Measurements from ENCODE around the gene CNN2. TPM values are rescaled to one million over a fixed set of nuclear protein-coding genes. Genes with fewer than 3 reads are reported as not detected.
"Not testable (repeated sequence)": the region's sequence is repeated elsewhere in the genome, so short reads cannot be mapped to it uniquely, and the experiment has no call there.

The CNN2 gene
- total RNA-seq, 1 donor from 2014 or later: 76.1 TPM

- peak overlapping the region; percentile 97 for H3K27ac ChIP-seq
- TF ChIP-seq POLR2AphosphoS5 (IDR thresholded peaks at IDR 0.05; ENCODE audit: insufficient read depth in 1 of 2, low read depth in 1 of 2) (no peak), POLR2A (IDR thresholded peaks at IDR 0.05) (no peak), CTCF (IDR thresholded peaks at IDR 0.05) (no peak)
These were observed 6.2 kb upstream of the CNN2 start for GRCh38 chr19:1019980-1020867.

GRCh38 chr19:1020868-1021425 lies 5.5 kb upstream of the CNN2 start, which contains the start of gene TMEM259:
TSS of gene TMEM259 (minus strand) at chr19:1021123. CDS start at chr19:1020996, 127 bp downstream.
- no peak for DNase-seq (ENCODE audit: extremely low spot score in 2 of 2)
- H3K27ac ChIP-seq: peak within 1 kb of the TSS; percentile 97
- H3K9me3 ChIP-seq: no peaks in the 10 kb centered on the region
- no peaks in the 10 kb centered on the region for H3K36me3 ChIP-seq
- TF ChIP-seq POLR2A (IDR thresholded peaks at IDR 0.05) (peak in 1 of 2 donors; percentile 71), CTCF (IDR thresholded peaks at IDR 0.05) (no peak), POLR2AphosphoS5 (IDR thresholded peaks at IDR 0.05; ENCODE audit: insufficient read depth in 1 of 2, low read depth in 1 of 2) (no peak)
- intact Hi-C loops (cut with DNase I): loop anchor here (5.0 kb wide), 1 partner anchor 226 kb away; the partner anchor contains the start of gene MIDN
- no peaks in the 10 kb centered on the region for H3K27me3 ChIP-seq
- peaks cover 56% of the 10 kb centered on the region for H3K4me1 ChIP-seq
- peak within 1 kb of the TSS; percentile 86 to 87 for H3K4me3 ChIP-seq

More at GRCh38 chr19:1019980-1020867, 6.2 kb upstream of the CNN2 start:
- H3K9me3 ChIP-seq: no peaks in the 10 kb centered on the region
- peaks cover 62% of the 10 kb centered on the region for H3K4me1 ChIP-seq
- no peaks in the 10 kb centered on the region for H3K27me3 ChIP-seq
- peak overlapping the region; percentile 86 to 87 for H3K4me3 ChIP-seq
- no peaks in the 10 kb centered on the region for H3K36me3 ChIP-seq
- DNase-seq (ENCODE audit: extremely low spot score in 2 of 2): no peak
- intact Hi-C loops (cut with DNase I): loop anchor here (5.0 kb wide), 1 partner anchor 227 kb away; the partner anchor contains the start of gene MIDN

- H3K4me1 ChIP-seq: peaks cover 47% of the 10 kb centered on the region
- intact Hi-C loops (cut with DNase I): loop anchor here (5.0 kb wide), 1 partner anchor 223 kb away; the partner anchor contains the start of gene MIDN
- not testable (repeated sequence) for H3K36me3 ChIP-seq; H3K27ac ChIP-seq; H3K4me3 ChIP-seq; H3K9me3 ChIP-seq; H3K27me3 ChIP-seq; DNase-seq (ENCODE audit: extremely low spot score in 2 of 2)
These were observed 2.6 kb upstream of the CNN2 start for GRCh38 chr19:1023883-1024188.

GRCh38 chr19:1025080-1025479 lies 1.3 kb upstream of the CNN2 start:
- not testable (repeated sequence) for H3K27ac ChIP-seq; H3K4me3 ChIP-seq; H3K27me3 ChIP-seq; H3K9me3 ChIP-seq; DNase-seq (ENCODE audit: extremely low spot score in 2 of 2); H3K36me3 ChIP-seq
- intact Hi-C loops (cut with DNase I): loop anchor here (5.0 kb wide), 1 partner anchor 77 kb away; the partner anchor contains the start of gene GPX4
- peaks cover 46% of the 10 kb centered on the region for H3K4me1 ChIP-seq

- no peaks in the 10 kb centered on the region for H3K9me3 ChIP-seq
- TF ChIP-seq CTCF (IDR thresholded peaks at IDR 0.05) (no peak), POLR2A (IDR thresholded peaks at IDR 0.05) (no peak), POLR2AphosphoS5 (IDR thresholded peaks at IDR 0.05; ENCODE audit: insufficient read depth in 1 of 2, low read depth in 1 of 2) (peak in 1 of 2 donors; percentile 61)
- no peak for DNase-seq (ENCODE audit: extremely low spot score in 2 of 2)
- no peaks in the 10 kb centered on the region for H3K27me3 ChIP-seq
- H3K36me3 ChIP-seq: peaks cover 0 to 5% of the 10 kb centered on the region in 2 donors
- H3K27ac ChIP-seq: peak overlapping the region; percentile 94
- H3K4me3 ChIP-seq: peak overlapping the region; percentile 68 to 89
- intact Hi-C loops (cut with DNase I): loop anchor here (5.0 kb wide), 1 partner anchor 75 kb away; the partner anchor contains the start of gene GPX4
- H3K4me1 ChIP-seq: peaks cover 48% of the 10 kb centered on the region
These were observed 608 bp downstream of the CNN2 start for GRCh38 chr19:1026783-1027649.

All from vagina (tissue), 2 donors.